ENCODE data around the gene TUBG1. TPM values are rescaled to one million over a fixed set of nuclear protein-coding genes. Genes with fewer than 3 reads are reported as not detected.
A peak's percentile ranks its signal among the peaks of the same experiment; 100 is the strongest.

Gene TUBG1
- total and polyA plus RNA-seq, 9 of the 15 experiments (the other 6 are each of a cell fraction or from before 2014, with no cell fraction given), result 33.1 to 147 (median 66.0) TPM

- TF ChIP-seq ZNF592 (IDR thresholded peaks at IDR 0.05) (no peak), NFIC (IDR thresholded peaks at IDR 0.05) (peak; percentile 73), ARID2 (IDR thresholded peaks at IDR 0.05) (no peak), ZNF347 (CRISPR knock-in tag; IDR thresholded peaks at IDR 0.05; ENCODE audit: low read depth) (no peak), SMAD4 (CRISPR knock-in tag; conservative IDR thresholded peaks at IDR 0.05) (peak; percentile 87), C11orf30 (IDR thresholded peaks at IDR 0.05; ENCODE audit: low read depth) (no peak), POLR3G (IDR thresholded peaks at IDR 0.05; ENCODE audit: extremely low read depth, insufficient read length, insufficient replicate concordance) (no peak), ZC3H8 (IDR thresholded peaks at IDR 0.05) (no peak), MEIS2 (IDR thresholded peaks at IDR 0.05; ENCODE audit: partially characterized antibody) (peak; percentile 98), CHD1 (IDR thresholded peaks at IDR 0.05; ENCODE audit: low read length) (no peak), NR0B1 (IDR thresholded peaks at IDR 0.05; ENCODE audit: partially characterized antibody) (no peak), HBP1 (CRISPR knock-in tag; IDR thresholded peaks at IDR 0.05) (no peak), TAL1 (IDR thresholded peaks at IDR 0.05) (peak; percentile 82; the same call in 1 of the 2 replicates), DEAF1 (CRISPR knock-in tag; IDR thresholded peaks at IDR 0.05) (no peak), RB1 (IDR thresholded peaks at IDR 0.05; ENCODE audit: low read depth) (no peak), CAMTA2 (CRISPR knock-in tag; conservative IDR thresholded peaks at IDR 0.05) (no peak), BHLHE40 (IDR thresholded peaks at IDR 0.05; ENCODE audit: low read length) (0 out of 2 replicates have a peak, but pooled peaks have one; percentile 45), ARID1B (IDR thresholded peaks at IDR 0.05) (peak; percentile 90), HDAC8 (tag; IDR thresholded peaks at IDR 0.05) (no peak), ELF1 (tag; IDR thresholded peaks at IDR 0.05) (no peak), MTA3 (IDR thresholded peaks at IDR 0.05; ENCODE audit: borderline replicate concordance) (peak; percentile 32; the same call in 1 of the 2 replicates), ZNF561 (CRISPR knock-in tag; conservative IDR thresholded peaks at IDR 0.05) (no peak), THRAP3 (IDR thresholded peaks at IDR 0.05; ENCODE audit: borderline replicate concordance) (no peak)
Measured at GRCh38 chr17:42632949-42633444, 23.5 kb downstream of the TUBG1 start (continued).
